Thyroid gland (tissue), 4 donors: ENCODE results near the gene HECTD4. TPM values are rescaled to one million over a fixed set of nuclear protein-coding genes. Genes with fewer than 3 reads are reported as not detected.

Source experiments
- DNase-seq, 2 donors: peaks; one replicate each; pipeline ENCODE4 v3.0.0-alpha.2; 2019
- H3K27ac ChIP-seq, 3 donors: fragments of 200-600 bp; sonication (generic); 1 replicate in 2 of 3; 2 replicates in 1 of 3; pipeline ENCODE4 v1.5.1; 2016 to 2019; ENCODE audit warnings: mild to moderate bottlenecking in 1 of 3, moderate library complexity in 1 of 3
- H3K27me3 ChIP-seq: fragments of 200-600 bp; sonication (generic); one replicate; pipeline ENCODE4 v1.5.1; 2019
- H3K36me3 ChIP-seq, 2 donors: fragments of 200-600 bp; sonication (generic); one replicate each; pipeline ENCODE4 v1.5.1; 2016 to 2019
- H3K4me1 ChIP-seq, 2 donors: fragments of 200-600 bp; sonication (generic); one replicate each; pipeline ENCODE4 v1.5.1; 2017 to 2019
- H3K4me3 ChIP-seq, 3 donors: fragments of 200-600 bp; sonication (generic); replicated peaks in 1 of 3; 1 replicate in 2 of 3; 2 replicates in 1 of 3; pipeline ENCODE4 v1.5.1; 2016; ENCODE audit warnings: mild to moderate bottlenecking in 1 of 3
- H3K9me3 ChIP-seq: fragments of 200-600 bp; sonication (generic); one replicate; pipeline ENCODE4 v1.5.1; 2017
- CTCF ChIP-seq, 6 experiments: fragments of 200-600 bp in 3 of 6; fragments of 450-650 bp in 3 of 6; sonication (generic) in 3 of 6; IDR thresholded peaks; one replicate each; pipeline ENCODE4 v1.5.1; 2016 to 2019; ENCODE audit warnings: antibody characterized with exemption in 6 of 6, mild to moderate bottlenecking in 2 of 6, inconsistent platforms in 1 of 6, moderate library complexity in 1 of 6
- POLR2A ChIP-seq, 2 donors: fragments of 450-650 bp; IDR thresholded peaks; one replicate each; pipeline ENCODE4 v1.6.1; 2017; ENCODE audit warnings: antibody characterized with exemption in 2 of 2, mild to moderate bottlenecking in 2 of 2, moderate library complexity in 1 of 2
- WGBS, 2 donors: methylation state at CpG; one replicate each; pipeline ENCODE4 v1.1.5; 2017; 5-methylcytosine and 5-hydroxymethylcytosine counted together
- intact Hi-C: fragments of 100-400 bp; cut with DNase I; formaldehyde crosslinking; loops from one replicate; pipeline ENCODE4 v1.15.1; 2023
- total RNA-seq, 4 donors: library from RNA; depleted of rRNA; stranded (reverse); fragments of >200 nt; gene quantifications; one replicate each; pipeline ENCODE4 v1.2.3, GENCODE V29; 2016

HECTD4 gene
- total RNA-seq, 4 donors from 2014 or later = 68.5 to 115 (median 79.6) TPM

DNA sequence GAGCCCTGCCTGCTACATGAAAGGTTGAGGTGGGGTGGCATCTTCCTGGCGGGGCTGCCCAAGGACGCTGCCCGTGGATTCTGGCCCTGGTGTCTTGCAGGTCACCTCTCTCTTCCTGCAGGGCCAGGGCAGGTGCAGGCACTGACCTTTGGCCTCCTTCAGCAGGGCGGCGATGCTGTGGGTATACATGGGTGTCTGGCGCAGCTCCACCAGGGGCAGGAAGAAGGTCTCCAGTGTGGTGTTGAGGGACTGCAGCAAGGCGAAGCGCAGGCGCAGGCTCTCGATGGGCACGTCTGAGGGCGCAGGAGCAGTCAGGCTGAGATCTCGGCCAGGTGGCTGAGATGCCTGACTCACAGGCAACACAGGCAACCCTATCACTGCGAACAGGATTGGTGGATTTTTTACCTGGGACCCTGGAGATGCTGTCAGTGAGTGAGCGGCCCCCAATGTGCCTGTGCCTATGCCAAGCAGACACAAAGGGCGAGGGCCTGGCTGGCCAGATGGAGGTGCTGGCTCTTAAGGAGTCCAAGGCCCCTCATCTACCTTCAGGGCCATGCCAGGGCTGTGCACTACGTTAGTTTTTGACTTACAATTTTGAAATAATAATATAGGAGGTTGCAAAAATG is 211.1 kb downstream of the HECTD4 start:
- 95 to 97% methylated on average over 15 to 16 of the region's 17 CpGs for WGBS, 2 donors
- Histone ChIP-seq H3K27me3 (no peaks in the 10 kb centered on the region), H3K27ac (no peak overlapping the region), H3K4me1 (no peaks in the 10 kb centered on the region), H3K9me3 (no peaks in the 10 kb centered on the region), H3K36me3 (peaks cover 42 to 52% of the 10 kb centered on the region in 2 donors), H3K4me3 (no peak overlapping the region)
- intact Hi-C loops = no loop called here
- DNase-seq = no peak
- no peak for TF ChIP-seq POLR2A (IDR thresholded peaks at IDR 0.05)
- TF ChIP-seq CTCF (IDR thresholded peaks at IDR 0.05) = no peak

DNA sequence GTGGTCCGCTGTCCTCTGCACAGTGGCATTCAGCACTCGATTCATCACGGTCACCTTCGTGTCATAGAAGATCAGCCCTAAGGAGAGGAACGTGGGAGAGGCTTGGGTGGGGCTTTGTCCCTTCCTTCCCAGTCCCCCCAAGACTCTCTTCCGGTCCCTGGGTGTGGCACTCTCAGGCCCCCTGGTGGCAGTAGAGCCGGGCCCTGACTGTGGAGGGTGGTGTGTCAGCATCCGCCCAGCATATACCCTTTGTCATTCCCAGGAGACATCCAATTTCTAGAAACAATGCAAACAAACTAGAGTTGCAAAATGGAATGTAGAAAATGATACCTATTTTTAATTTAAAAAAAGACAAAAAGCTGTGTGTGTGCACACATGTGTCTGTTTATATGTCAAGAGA is 211.9 kb downstream of the HECTD4 start:
- Histone ChIP-seq H3K27me3 (no peaks in the 10 kb centered on the region), H3K9me3 (no peaks in the 10 kb centered on the region), H3K36me3 (peaks cover 40 to 48% of the 10 kb centered on the region in 2 donors), H3K4me3 (no peak overlapping the region), H3K27ac (no peak overlapping the region), H3K4me1 (no peaks in the 10 kb centered on the region)
- TF ChIP-seq POLR2A (IDR thresholded peaks at IDR 0.05) (no peak), CTCF (IDR thresholded peaks at IDR 0.05) (peak in 2 of 6 experiments; percentile 9 to 16)
- intact Hi-C loops = no loop called here
- no peak for DNase-seq
- WGBS, 2 donors = 70 to 80% methylated on average over 8 of the region's 8 CpGs

- Histone ChIP-seq H3K27ac (no peak overlapping the region), H3K27me3 (no peaks in the 10 kb centered on the region), H3K4me3 (no peak overlapping the region), H3K36me3 (peaks cover 36 to 43% of the 10 kb centered on the region in 2 donors), H3K4me1 (no peaks in the 10 kb centered on the region), H3K9me3 (no peaks in the 10 kb centered on the region)
- TF ChIP-seq CTCF (IDR thresholded peaks at IDR 0.05) (no peak), POLR2A (IDR thresholded peaks at IDR 0.05) (no peak)
- intact Hi-C loops = no loop called here
- WGBS, 2 donors = 97% methylated on average over 7 of the region's 7 CpGs
- DNase-seq = no peak
These were observed 212.3 kb downstream of the HECTD4 start for GRCh38 chr12:112169966-112170365.

DNA sequence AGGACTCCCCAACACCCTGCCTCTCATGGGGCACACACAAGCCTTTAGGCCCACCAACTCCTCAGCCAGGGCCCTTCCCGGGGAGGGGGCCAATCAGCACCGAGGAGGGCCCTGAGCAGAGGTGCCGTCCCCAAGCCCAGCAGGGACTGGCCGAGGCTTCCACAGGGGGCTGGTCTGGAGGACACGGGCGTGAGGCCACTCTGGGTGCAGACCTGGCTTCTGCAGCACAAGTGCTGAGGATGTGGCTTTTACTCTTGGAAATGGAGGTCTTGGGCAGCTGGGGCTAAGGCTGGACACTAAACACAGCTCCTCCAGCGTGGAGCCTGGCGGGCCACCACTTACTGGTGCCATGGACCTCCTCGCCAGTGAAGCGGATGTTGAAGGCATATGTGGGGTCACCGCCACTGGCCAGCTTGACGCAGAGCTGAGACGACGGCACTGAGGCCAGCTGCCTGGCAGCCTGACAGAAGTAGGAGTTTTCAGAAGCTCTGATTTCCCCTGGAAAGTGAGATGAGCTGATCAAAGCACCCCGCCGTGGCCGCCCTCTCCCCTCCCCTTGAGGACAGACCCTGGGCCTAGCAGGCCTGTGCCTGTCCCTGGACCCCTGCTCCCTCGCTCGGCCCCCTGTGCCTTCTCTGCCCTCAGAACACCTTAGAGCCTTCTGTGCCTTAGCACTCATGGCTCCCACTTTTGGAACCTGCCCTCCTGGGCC is 212.9 kb downstream of the HECTD4 start:
- intact Hi-C loops = no loop called here
- Histone ChIP-seq H3K36me3 (peaks cover 29 to 38% of the 10 kb centered on the region in 2 donors), H3K27me3 (no peaks in the 10 kb centered on the region), H3K4me3 (no peak overlapping the region), H3K9me3 (no peaks in the 10 kb centered on the region), H3K4me1 (no peaks in the 10 kb centered on the region), H3K27ac (no peak overlapping the region)
- TF ChIP-seq CTCF (IDR thresholded peaks at IDR 0.05) (no peak), POLR2A (IDR thresholded peaks at IDR 0.05) (no peak)
- WGBS, 2 donors = 95% methylated on average over 11 to 15 of the region's 19 CpGs
- no peak for DNase-seq

DNA sequence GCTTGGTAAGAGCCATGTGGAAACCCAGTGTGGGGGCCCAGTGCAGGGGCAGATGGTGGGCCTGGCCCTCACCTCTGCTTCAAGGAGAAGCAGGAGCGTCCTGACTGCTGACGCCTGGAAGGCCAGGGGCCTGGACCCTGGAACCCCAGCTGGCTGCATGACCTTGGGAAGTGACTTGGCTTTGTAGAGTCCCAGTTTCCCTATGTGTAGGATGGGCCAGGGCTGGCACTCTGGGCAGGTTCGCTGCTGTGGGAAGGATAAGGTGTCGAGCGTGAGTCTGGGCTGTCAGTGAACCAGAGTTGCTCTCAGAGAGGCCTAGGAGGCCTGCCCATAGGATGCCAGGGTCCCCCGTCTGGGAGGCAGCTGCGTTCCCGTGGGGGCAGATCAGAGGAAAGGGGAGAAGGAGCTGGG is 213.7 kb downstream of the HECTD4 start:
- no peak overlapping the region for H3K4me3 ChIP-seq
- no peaks in the 10 kb centered on the region for H3K9me3 ChIP-seq
- WGBS, 2 donors = 95 to 100% methylated on average over 3 to 5 of the region's 8 CpGs
- H3K27ac ChIP-seq = no peak overlapping the region
- intact Hi-C loops = no loop called here
- no peaks in the 10 kb centered on the region for H3K27me3 ChIP-seq
- DNase-seq = no peak
- peaks cover 35 to 41% of the 10 kb centered on the region in 2 donors for H3K36me3 ChIP-seq
- TF ChIP-seq POLR2A (IDR thresholded peaks at IDR 0.05) = no peak
- H3K4me1 ChIP-seq = no peaks in the 10 kb centered on the region
